SIG-M5 treated with dmso at 0.1 percent for 504 hours (cell line): Measurements from ENCODE around the gene C17orf113.
"Not testable (repeated sequence)": the region's sequence is repeated elsewhere in the genome, so short reads cannot be mapped to it uniquely, and the experiment has no call there.

Source experiments
- DNase-seq: peaks from one replicate; lab custom pipeline; 2025; ENCODE audit not compliant: unreplicated experiment; lab: John Stamatoyannopoulos, UW

The C17orf113 gene

DNA sequence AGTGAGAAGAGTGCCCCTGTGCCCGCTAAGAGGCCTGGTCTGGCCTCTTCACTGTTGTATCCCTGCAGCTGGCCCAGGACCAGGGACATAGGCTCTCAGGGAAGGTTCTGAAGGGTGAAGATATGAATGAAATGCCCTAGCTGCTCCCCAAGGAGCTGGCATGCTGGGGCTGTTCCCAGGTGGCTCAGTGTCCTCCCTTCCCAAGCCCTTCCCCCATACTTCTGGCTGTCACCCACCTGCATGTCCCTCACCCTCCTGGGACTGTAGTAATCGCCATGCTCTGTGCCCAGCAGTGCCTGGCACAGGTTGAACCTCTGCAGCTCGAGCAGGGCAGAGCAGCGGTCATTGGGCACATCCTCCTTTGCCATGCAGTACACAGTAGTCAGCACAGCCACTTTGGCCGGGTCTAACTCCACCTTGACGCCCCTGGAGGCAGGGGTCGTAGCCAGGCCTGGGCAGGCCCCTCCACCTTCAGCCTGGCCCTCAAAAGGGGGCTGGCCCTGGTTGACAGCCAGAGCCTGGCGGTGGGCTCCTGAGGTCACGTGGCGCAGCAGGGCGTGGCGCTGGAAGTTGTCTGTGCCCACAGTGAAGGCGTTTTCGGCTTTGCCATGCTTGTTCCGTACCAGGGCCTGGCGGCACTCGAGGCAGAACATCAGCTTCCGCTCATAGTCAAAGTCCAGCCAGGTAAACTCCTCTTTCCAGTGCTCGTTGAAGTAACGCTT is 7.6 kb downstream of the C17orf113 start:
- DNase-seq, result no peak

DNA sequence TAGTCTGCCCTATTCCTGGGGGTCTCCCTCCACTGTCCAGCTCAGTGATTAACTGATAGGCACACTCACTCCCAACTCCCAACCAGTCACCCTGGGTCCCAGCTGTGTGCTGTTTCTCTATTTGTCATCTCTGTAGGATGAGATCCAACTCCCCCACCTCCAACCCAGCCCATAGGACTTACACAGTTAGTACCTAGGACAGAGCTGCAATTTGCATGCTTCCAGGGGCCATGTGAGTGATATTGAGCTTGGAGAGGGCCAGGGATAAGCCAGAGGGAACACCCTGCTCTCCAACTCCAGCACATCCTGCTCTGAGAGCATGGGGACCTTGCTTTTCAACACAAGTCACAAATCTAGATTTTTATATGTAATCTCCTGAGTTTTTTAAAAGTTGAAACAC is 8.8 kb downstream of the C17orf113 start:
- no peak for DNase-seq

DNA sequence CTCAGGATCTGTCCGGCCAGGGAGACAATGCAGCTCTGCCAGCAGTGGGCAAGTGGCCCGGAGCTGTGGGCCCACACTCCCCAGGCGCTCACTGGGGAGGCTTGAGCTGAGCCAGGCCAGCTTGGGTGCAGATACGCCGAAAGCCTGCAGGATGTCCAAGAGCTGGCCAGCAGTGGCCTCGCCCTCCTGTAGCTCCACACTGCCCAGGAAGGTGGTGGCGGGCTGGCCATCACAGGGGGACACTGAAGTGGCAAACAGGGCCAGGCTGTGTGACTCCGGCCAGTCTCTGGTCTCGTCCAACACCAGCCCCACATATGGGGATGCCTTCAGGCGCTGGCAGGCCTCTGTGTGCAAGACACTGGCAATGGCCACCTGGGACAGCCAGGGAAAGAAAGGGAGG is 9.6 kb downstream of the C17orf113 start:
- DNase-seq, result no peak

DNA sequence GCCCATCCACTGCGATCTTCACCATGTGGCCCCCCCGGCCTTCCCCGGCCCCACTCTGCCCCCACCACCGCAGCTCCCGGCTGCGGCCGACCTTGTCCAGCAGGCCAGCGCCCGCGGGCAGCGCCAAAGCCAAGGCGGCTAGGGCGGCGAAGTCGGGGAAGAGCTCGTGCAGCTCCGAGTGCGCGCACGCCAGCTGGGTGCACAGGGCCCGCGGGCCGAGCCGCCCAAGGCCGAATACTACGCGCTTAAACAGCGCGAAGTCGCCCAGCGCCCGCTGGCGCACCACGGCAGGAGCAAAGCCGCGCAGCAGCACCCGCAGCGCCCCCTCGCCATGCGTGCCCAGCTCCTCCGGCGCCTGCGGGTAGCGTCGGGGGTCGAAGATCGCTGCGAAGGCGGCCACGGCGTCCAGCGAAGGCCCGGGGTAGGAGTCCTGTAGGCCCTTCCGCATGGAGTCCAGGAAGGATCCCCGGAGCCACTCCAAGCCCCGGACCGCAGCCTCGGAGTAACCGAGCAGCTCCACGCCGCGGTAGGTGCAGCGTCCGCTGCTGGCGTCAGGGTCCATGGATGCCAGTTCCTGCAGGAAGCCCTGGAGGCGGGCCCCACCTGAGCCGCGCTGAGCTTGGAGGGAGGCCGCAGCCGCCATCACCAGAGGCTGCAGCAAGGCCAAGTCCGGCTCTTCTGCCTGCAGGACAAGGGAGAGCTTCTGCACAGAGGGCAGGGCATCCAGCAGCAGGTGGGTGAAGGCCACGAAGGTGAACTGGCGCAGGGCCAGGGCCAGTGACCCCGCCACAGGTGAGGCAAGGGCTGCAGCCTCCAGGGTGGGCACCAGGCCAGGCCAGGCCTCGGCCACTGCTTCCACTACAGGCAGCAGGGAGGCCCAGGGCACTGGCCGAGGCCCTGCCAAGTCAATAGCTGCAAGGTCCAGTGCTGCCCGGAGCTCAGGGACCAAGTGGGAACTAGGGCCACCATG is 10.3 kb downstream of the C17orf113 start:
- DNase-seq, result no peak

DNA sequence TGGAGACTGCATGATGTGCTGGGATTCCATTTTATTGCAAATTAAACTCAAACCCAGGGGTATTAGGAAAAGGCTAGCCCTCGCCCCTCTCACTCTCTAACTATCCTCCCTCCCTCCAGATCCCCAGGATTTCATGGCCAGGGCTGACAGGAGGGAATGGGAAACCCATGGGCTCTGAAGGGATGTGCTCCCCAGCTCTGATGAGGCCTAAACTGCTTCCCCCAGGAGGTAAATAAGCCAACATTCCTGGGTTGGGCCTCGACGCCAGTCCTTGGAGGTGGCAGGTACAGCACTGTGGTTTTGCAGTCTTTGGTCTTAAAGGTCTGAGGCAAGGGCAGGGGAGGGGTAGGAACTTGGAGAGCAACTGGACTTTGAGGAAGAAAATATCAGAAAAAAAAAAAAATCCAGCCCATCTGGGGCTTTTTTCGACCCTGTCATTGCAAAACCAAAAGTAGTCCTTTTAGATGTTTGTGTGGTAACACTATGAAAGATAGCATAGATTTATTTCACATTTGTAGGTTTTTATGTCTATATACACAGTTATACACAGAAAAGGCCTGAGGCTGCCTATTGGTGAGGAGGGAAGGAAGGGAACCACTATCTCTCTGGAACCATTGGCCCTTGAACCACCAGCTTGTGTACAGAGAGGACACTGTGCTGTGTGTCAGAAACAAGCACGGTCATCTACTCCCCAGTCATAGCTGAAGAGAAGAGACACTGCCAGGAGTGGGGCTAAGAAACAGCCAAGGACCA is 12.0 kb downstream of the C17orf113 start:
- DNase-seq, result no peak

DNA sequence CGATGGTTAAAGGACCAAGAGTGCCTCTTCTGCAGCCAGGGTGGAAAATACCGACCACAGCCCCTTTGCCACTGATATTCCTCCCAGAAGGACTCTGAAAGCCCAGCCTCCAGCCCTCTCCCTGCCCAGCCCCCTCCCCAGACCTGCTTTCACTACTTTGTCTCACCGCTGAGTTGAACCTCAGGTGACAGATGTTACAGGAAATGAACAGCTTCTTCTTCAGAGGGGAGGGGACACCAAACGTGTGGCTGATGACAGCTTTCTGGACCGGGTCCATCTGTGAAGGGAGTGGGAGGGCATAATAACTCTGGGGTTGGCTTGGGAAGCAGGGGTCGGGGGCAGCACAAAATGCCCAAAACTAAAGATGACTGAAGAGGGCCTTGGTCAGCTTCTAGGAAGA is 16.3 kb downstream of the C17orf113 start:
- DNase-seq, result no peak

DNA sequence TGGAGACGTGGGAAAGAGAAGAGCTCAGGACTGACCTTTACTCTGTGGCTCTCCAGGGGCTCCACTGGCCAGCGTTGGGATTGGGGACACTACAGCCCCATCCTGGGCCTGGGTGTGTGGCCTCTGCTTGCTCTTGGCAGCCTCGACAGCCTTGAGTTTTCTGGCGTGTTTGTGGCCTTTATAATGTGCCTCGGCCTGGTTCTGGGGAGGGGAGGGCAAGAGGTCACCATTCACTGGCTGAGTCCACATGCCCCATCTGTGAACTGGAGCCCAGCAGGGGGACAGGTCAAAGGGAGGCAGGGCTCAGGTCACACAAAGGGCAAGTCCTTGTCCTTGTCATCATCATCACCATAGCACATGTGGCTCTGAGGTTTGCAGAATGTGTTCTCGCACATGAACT is 18.8 kb downstream of the C17orf113 start:
- no peak for DNase-seq

DNA sequence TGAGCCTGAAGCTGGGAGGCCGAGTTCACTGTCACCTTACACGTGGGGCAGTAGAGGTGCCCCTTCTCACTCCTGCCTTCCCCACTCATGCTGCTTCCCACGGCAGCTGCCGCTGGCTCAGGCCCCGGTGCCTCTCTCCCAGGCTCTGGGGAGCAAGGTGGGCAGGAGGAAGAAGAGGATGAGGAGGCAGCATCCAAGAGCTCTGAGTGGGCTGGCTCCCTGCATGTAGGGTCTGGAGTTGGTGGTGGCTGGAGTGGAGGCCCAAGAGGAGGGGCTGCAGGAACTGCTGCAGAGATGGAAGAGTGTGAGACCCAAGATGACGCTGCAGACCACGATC is 21.6 kb downstream of the C17orf113 start:
- no peak for DNase-seq

DNA sequence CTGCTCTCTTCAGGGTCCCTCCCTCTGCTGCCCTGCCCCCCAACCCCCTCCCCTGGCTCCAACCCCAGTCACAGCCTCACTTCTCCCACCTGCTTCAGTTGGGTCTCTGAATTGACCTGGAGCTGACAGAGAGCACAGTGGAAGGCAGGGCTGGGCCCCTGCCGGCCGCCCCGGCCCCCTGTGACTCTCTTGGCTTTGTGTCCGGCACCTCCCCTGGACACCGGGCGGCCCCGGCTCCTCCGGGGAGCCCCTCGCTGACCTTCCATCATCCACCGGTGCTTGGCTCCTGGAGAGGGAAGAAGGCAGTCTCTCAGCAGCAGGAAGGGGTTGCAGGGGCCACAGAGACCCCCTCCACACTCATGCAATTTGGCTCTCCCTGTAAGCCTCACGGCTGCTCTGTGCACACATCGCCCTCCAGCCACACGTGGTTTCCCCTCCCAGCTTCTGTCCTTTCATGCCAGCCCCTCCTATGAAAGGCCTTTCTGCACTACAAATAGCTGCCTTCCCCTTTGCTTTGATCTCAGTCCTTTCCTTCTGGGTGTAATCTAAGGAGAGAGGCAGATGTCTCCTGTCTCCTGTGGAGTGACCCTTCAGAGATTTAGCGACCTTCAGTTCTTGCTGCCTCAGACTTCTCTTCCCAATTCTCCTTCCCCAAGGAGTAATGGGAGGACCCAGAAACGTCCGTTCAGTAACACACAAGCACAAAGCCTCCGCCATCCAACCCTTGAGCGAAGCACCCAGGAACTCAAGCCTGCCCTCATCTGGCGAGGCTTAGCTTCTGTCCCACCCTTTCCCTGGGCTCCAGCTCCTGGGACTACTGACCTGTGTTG is 22.2 kb downstream of the C17orf113 start:
- peak; percentile 16 for DNase-seq

DNA sequence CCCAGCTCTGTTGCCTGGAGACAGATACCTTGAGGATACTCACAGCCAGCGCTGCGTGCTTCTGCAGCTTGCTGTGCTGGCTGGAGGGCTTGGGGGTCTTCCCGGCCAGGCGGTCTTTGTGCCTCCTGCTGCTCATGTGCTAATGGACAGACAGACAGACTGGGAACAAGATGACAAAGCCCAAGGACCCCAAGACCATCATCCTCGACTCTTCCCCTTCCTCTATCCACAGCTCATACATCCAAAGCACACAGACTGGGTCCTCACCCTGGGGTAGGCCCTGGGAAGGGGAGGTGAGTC is 22.9 kb downstream of the C17orf113 start:
- no peak for DNase-seq

DNA sequence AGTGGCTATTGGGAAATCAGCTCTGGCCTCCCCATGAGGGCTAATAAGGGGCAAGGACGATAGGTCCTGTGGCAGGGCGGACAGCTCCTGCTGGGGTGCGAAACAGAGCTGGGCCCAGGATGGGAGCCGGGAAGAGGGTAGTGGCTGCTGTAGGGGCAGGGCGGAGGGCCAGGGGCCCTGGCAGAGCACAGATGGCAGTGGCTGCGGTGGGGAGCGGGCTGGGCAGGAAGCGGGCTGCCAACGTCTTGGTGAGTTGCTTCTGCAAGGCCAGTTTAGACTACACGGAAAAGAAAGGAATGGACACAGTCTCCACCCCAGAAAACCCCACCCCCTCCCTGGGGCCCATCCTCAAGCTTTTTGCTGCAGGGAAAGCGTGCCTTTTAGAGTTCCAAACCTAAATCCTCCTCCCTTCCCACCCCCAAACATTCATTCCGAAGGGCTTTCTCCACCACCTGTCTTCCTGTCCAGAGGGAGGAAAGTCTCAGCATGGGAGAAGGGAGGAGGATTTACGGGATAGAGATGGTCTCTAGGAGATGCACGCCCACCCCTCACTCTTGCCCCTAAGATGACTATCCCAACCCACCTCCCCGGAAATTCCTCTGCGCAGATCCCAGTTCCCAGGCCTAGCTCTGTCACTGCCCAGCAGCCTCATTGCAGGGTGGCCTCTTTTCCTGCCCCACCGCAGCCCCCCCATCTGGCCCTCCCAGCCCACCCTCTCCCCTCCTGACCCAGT is 23.4 kb downstream of the C17orf113 start:
- DNase-seq, result no peak

DNA sequence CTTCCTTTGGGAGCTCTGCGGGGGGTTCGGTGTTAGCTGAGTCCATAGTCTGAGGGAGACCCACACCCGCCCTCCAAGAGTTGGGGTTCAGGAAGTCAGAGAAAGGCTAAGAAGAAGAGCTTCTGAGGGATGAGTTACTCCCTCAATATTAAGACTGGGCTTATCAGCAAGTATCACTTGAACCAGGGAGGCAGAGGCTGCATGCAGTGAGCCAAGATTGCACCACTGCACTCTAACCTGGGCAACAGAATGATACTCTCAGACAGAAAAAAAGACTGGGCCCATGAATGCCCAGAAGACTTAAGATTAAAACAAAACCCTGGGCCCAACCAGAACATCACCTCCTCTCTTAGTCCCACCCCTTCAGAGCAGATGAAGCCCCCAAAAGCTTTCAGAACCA is 24.5 kb downstream of the C17orf113 start:
- no peak for DNase-seq

DNA sequence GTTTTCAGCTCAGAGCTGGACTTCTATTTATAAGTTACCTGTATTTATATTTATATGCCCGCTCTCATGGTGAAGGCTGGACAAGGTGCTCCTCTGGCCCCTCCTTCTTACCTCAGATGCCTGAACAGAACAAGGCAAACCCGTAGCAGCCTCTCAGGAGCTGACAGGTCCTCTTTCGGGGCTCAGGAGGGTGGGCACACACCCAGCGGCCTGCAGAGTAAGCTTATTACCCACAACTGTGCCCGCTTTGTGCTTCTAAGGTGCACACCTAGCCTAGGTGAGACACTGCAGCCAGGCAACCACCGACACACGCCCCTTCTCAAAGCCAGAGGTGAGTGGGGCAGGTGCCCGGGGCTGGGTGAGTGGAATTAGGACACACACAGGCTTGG is 25.2 kb downstream of the C17orf113 start:
- DNase-seq, result no peak

DNA sequence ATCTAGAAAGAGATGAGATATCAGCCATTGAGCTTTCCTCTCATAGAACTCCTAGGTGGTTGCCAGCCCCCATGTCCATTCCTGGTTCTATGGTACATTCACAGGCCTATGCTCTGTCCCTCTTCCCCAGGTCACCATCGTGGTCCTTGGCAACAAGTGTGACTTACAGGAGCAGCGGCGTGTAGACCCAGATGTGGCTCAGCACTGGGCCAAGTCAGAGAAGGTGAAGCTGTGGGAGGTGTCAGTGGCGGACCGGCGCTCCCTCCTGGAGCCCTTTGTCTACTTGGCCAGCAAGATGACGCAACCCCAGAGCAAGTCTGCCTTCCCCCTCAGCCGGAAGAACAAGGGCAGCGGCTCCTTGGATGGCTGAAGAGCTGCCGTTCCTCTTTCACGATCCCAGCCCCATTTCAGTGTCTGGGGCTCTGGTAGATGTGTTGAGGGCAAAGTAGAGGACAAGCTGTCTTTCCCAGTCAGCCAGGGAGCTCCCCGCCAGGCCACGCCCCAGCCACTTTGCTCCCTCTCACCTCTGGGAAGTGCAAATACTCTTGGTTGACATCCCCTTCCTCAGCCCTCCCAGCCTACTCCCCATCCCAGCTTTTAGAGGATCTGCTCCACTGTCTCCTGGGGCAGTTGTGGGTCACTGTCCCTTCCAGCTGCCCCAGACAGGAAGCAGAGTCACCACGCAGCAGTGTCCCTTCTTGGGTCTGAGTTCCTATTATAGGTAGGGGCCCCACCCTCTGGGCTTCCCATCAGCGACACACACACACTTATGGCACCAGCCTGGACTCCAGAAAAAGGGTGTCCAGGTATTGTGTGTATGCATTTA is 26.7 kb downstream of the C17orf113 start:
- DNase-seq, result peak; percentile 85

DNA sequence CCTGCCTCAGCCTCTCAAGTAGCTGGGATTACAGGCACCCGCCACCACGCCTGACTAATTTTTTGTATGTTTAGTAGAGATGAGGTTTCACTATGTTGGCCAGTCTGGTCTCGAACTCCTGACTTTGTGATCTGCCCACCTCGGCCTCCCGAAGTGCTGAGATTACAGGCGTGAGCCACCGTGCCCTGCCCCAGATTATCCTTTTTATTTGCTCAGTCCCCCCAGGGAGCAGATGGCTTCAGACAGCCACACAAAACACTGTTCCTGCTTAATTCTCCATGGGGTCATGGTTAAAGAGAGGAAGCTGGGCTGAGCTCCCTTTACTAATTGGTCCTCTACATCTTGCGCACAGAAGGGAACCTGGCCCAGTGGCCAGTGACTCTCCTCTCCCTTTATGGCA is 29.6 kb downstream of the C17orf113 start:
- not testable (repeated sequence) for DNase-seq

DNA sequence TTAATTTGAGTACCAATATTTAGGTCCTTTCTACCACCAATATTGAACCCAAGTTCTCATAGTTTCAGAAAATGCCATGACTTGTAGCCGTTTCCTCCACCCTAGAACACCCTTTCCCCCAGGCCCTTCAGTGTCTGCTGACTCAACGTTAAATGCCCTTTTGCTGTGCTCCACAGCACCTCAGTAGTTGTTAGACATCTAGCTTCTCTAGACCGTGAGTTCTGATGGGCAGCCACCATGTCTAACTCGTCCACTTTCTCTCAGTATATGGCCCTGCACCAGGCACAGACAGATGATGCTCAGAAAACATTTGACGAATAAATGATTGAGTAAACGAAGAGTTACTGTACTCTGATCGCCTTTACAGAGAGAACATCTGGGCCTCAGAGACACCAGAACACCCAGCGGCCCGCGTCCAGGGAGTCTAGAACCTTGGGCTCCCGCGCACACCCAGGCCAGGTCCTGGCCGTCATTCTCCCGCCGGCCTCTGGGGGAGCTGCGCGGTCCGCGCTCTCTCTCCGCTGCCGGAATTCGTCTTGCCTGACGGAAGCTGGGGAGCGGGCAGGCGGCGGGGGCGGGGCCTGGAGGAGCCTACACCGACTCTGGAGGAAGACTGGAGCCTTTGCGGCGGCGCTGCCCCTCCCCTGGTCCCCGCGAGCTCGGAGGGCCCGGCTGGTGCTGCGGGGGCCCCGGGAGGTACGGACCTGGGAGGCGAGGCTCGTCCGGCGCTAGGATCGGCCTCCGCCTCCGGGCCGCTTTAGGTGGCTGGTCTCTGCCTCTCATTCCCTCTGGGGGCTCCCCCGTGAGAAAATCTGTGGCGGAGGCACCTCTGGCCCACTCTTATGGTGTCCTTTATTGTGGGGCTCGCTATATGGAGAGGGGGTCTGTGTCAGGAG is 30.6 kb downstream of the C17orf113 start, which contains the start of gene NKIRAS2:
Gene NKIRAS2 (plus strand): TSS at position 582 of the 896 bp plus-strand sequence. CDS start 1,488 bp downstream, outside the sequence.
- peak; percentile 89 for DNase-seq

DNA sequence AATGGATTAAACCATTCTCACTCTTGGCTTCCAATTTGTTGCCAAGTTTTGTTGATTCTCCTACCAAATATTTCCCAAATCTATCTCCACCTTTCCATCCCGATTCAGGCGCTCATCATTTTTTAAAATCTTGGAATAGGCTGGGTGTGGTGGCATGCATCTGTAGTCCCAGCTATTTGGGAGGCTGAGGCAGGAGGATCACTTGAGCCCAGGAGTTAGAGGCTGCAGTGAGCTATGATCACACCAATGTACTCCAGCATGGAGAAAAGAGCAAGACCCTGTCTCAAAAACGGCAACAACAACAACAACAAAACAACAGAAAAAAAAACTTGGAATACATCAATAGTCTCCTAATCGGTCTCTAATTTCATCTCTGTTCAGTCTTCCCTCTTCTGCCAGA is 31.4 kb downstream of the C17orf113 start:
- DNase-seq, result no peak

DNA sequence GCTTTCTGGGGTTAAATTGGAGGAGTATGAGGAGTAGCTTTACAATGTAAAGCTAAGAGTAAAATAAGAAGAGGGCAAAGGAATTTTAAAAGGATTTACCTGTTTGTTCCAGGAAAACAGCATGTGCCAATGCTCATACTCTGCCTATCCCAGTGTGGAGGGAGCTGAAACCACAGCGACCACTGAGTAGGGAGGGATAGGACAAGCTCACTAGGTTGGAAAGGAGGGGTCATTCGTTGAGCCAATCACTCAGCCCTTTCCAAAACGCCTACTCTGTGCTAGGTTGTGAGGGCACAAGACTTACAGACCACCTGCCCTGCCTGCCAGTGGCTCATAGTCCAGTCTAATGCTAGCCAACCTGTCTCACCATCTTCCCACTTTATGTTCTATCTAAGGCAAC is 32.1 kb downstream of the C17orf113 start:
- DNase-seq, result no peak
